AG04449 (cell line): ENCODE measurements around the gene ABO.
"Not testable (repeated sequence)": the region's sequence is repeated elsewhere in the genome, so short reads cannot be mapped to it uniquely, and the experiment has no call there.

Experiments
- CTCF ChIA-PET: fragments of 350-600 bp; formaldehyde crosslinking; extraction: SDS; loops from one replicate; lab custom pipeline; 2021; ENCODE audit warnings: antibody characterized with exemption; lab: Yijun Ruan, JAX
- POLR2A ChIA-PET: fragments of 400-600, 350-600 bp; formaldehyde crosslinking; extraction: SDS; loops from one replicate; lab custom pipeline; 2020; ENCODE audit warnings: antibody characterized with exemption, inconsistent platforms; lab: Yijun Ruan, JAX
- DNase-seq: peaks from one replicate; pipeline ENCODE4 v3.0.0-alpha.2; 2010; ENCODE audit warnings: low read depth, low spot score
- H3K4me3 ChIP-seq: 2 replicates; pipeline ENCODE4 v1.5.1; 2011; ENCODE audit warnings: low read depth, mild to moderate bottlenecking, control low read depth, low read length
- CTCF ChIP-seq: IDR thresholded peaks from one replicate; pipeline ENCODE4 v1.5.1; 2011; ENCODE audit warnings: mild to moderate bottlenecking, moderate library complexity, low read length, control low read depth, inconsistent platforms; ENCODE audit not compliant: insufficient read depth; ENCODE audit errors: missing control alignments

The ABO gene

DNA sequence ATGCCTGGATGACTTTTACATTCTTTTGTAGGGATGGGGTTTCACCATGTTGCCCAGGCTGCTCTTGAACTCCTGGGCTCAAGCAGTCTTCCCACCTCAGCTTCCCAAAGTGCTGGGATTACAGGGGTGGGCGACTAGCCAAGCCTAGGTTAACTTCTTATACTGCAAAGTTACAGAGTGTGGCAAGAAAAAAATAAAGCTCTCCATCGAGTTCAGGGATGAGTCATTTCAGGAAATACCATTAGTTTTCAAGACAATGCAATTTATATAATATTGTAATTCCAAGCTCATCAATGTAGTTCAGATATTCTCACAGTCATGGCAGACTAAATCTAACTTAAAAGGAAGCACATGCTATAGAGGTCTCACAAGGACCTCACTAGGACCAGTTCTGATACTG is 11.5 kb upstream of the ABO start:
- no peak for TF ChIP-seq CTCF
- CTCF ChIA-PET, result interaction anchor here (1.3 to 1.7 kb wide), 2 partner anchors 43 to 101 kb away, joined by 3 to 4 read pairs; no protein-coding TSS in a partner anchor
- POLR2A ChIA-PET, result no interaction called here
- DNase-seq, result no peak
- no peak overlapping the region for H3K4me3 ChIP-seq

DNA sequence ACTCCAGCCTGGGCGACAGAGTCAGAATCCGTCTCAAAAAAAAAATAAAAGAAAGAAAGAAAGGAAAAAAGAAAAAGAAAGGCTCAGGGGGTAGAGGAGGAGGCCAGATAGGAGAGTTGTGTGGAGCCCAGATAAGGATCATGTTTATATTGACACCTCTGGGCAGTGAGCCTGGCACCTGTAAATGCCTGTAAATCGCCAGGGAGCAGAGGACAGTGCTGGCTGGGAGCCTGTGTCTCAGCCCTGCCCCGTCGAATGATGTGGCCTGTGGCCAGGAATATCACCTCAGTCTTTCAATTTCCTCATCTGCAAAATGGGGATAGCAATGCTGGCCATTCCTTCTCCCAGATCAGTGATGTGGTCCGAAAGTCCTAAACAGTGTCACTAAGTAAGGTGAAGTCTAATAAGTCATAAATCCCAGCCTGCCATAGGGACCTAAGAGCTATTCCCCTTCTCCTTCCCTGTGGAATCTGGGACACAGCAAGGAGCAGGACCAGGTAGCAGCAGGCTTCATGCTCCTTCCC is 10.3 kb upstream of the ABO start:
- no peak for TF ChIP-seq CTCF
- CTCF ChIA-PET, result no interaction called here

GRCh38 chr9:133284362-133284761 is 9.4 kb upstream of the ABO start:
- no peak overlapping the region for H3K4me3 ChIP-seq
- ChIA-PET POLR2A (no interaction called here), CTCF (no interaction called here)

More for the DNA sequence above, 10.3 kb upstream of the ABO start:
- no peak for DNase-seq
- POLR2A ChIA-PET, result no interaction called here
- no peak overlapping the region for H3K4me3 ChIP-seq

GRCh38 chr9:133283255-133284032 is 8.4 kb upstream of the ABO start:
- POLR2A ChIA-PET, DNase-seq, H3K4me3 ChIP-seq, CTCF ChIA-PET: not testable (repeated sequence)

More at GRCh38 chr9:133284362-133284761, 9.4 kb upstream of the ABO start:
- DNase-seq, result no peak
- TF ChIP-seq CTCF, result no peak

GRCh38 chr9:133282464-133283238 is 7.7 kb upstream of the ABO start:
- ChIA-PET POLR2A (no interaction called here), CTCF (no interaction called here)
- TF ChIP-seq CTCF, result no peak
- no peak for DNase-seq
- no peak overlapping the region for H3K4me3 ChIP-seq

- POLR2A ChIA-PET, result no interaction called here
- no peak for DNase-seq
- TF ChIP-seq CTCF, result no peak
- H3K4me3 ChIP-seq, result no peak overlapping the region
- CTCF ChIA-PET, result no interaction called here
Observed at GRCh38 chr9:133280392-133280791, 5.4 kb upstream of the ABO start.
